ENCODE data around the gene SYNPO2L.

DNA sequence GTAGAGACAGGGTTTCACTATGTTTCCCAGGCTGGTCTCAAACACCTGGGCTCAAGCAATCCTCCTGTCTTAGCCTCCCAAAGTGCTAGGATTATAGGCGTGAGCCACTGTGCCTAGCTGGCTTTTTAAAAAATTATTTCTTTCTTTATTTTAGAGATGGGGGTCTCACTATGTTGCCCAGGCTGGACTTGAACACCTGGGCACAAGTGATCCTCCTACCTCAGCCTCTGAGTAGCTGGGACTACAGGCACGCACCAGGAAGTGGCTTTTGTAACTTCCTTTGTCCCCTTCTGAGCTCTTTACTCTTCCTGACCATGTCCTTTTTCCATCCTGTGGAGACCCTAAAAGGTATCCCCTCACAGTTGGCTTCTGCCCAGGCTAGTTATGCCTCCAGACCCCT lies 12.5 kb downstream of the SYNPO2L start:
- no peak for TF ChIP-seq PAX5 (IDR thresholded peaks at IDR 0.05; ENCODE audit: insufficient read depth, low read length, severe bottlenecking)
- TF ChIP-seq POLR2A (IDR thresholded peaks at IDR 0.05; ENCODE audit: low read depth, low read length): no peak
- TF ChIP-seq POU2F2 (IDR thresholded peaks at IDR 0.05; ENCODE audit: low read depth, low read length): no peak
- TF ChIP-seq POLR2AphosphoS5 (IDR thresholded peaks at IDR 0.05; ENCODE audit: low read depth, low read length): no peak

Data from GM12891 (cell line).